GM12878 (cell line): ENCODE data around the gene BBS1. TPM values are rescaled to one million over a fixed set of nuclear protein-coding genes. Genes with fewer than 3 reads are reported as not detected.

Experiments
- ATF2 ChIP-seq: IDR thresholded peaks from 2 replicates; pipeline ENCODE4 v1.6.1; 2012; ENCODE audit warnings: low read length, inconsistent platforms
- CEBPZ ChIP-seq: fragments of 150-350 bp; IDR thresholded peaks from 2 replicates; pipeline ENCODE4 v1.6.1; 2016; ENCODE audit warnings: low read depth, low read length
- CREB1 ChIP-seq: IDR thresholded peaks from 2 replicates; pipeline ENCODE4 v1.6.1; 2012; ENCODE audit warnings: low read depth, mild to moderate bottlenecking, inconsistent platforms
- E2F4 ChIP-seq: IDR thresholded peaks from 2 replicates; pipeline ENCODE4 v1.6.1; 2012; ENCODE audit warnings: low read depth, low read length, improper control_type of control experiment
- EED ChIP-seq: sonication (generic); IDR thresholded peaks from 2 replicates; pipeline ENCODE4 v1.6.1; 2016; ENCODE audit warnings: antibody characterized with exemption, low read depth
- NFYA ChIP-seq: IDR thresholded peaks from 2 replicates; pipeline ENCODE4 v1.6.1; 2011; ENCODE audit warnings: low read depth, mild to moderate bottlenecking, low read length, improper control_type of control experiment, borderline replicate concordance
- POLR2AphosphoS2 ChIP-seq: IDR thresholded peaks from 2 replicates; pipeline ENCODE4 v1.6.1; 2011; ENCODE audit warnings: low read depth, mild to moderate bottlenecking, low read length, improper control_type of control experiment, moderate library complexity
- STAT1 ChIP-seq: fragments of 450-650 bp; conservative IDR thresholded peaks from 2 replicates; pipeline ENCODE4 v1.6.1; 2014; ENCODE audit warnings: antibody characterized with exemption, mild to moderate bottlenecking
- polyA plus RNA-seq, 11 experiments: library from polyadenylated mRNA; depleted of rRNA in 4 of 11; unstranded in 6 of 11; stranded (reverse) in 5 of 11; fragments of >200 nt; fragmentation: Nextera tagmentation in 4 of 11; fragmentation: Illumina TruSeq in 1 of 11; extraction: Ambion mirVana in 4 of 11; extraction: Trizol in 1 of 11; gene quantifications; 1 replicate in 1 of 11; 2 replicates in 10 of 11; pipeline versions ENCODE4 v1.2.1 to v1.2.3, GENCODE V29; 2011 to 2016; ENCODE audit warnings: inconsistent platforms in 2 of 11, missing spikeins in 2 of 11, low read depth in 1 of 11
- total RNA-seq, 4 experiments: library from RNA; depleted of rRNA in 3 of 4; stranded (reverse); fragments of >200 nt in 3 of 4; fragmentation: Illumina TruSeq in 1 of 4; extraction: Trizol in 1 of 4; gene quantifications; 2 replicates each; pipeline versions ENCODE4 v1.2.1 to v1.2.3, GENCODE V29; 2013 to 2021

The BBS1 gene
- total and polyA plus RNA-seq, 10 of the 15 experiments (the other 5 are each of a cell fraction or from before 2014, with no cell fraction given), result 2.5 to 14.7 (median 8.7) TPM

- TF ChIP-seq EED (no peak), POLR2AphosphoS2 (no peak), ATF2 (no peak), NFYA (no peak), E2F4 (no peak), CREB1 (no peak), CEBPZ (no peak), STAT1 (no peak)
- TF ChIP-seq, all 136 proteins: peak for 0
These were observed 16.0 kb upstream of the BBS1 start (continued) for GRCh38 chr11:66494458-66494857.
